ENCODE data around the gene KRTAP3-1. TPM values are rescaled to one million over a fixed set of nuclear protein-coding genes. Genes with fewer than 3 reads are reported as not detected.

Gene KRTAP3-1
- total RNA-seq, 1 experiment from 2014 or later, result 1.6 TPM

GRCh38 chr17:41009301-41009760 is 403 bp upstream of the KRTAP3-1 start:
- ChIA-PET CTCF (interaction anchor here (0.6 kb wide), 1 partner anchor 50 kb away, joined by 3 read pairs; no protein-coding TSS in a partner anchor), POLR2A (ENCODE audit: unreplicated experiment) (no interaction called here)
- Histone ChIP-seq H3K4me2 (ENCODE audit: low read length) (peak overlapping the region; percentile 31), H3K9ac (ENCODE audit: low read length) (no peak overlapping the region), H3K9me2 (replicated peaks; ENCODE audit: low read length) (no peaks in the 10 kb centered on the region), H4K20me1 (ENCODE audit: low read length) (no peaks in the 10 kb centered on the region), H3K4me1 (ENCODE audit: insufficient read depth, low read length) (peaks cover 45% of the 10 kb centered on the region), H3K27me3 (ENCODE audit: low read length) (no peaks in the 10 kb centered on the region), H3K36me3 (ENCODE audit: low read depth, low read length) (no peaks in the 10 kb centered on the region), H3K79me2 (ENCODE audit: low read length) (no peaks in the 10 kb centered on the region), H3K27ac (ENCODE audit: low read length) (peak overlapping the region; percentile 28), H3K4me3 (ENCODE audit: low read length) (no peak overlapping the region), H2AFZ (ENCODE audit: low read length) (no peak overlapping the region), H3F3A (ENCODE audit: low read length, unreplicated experiment) (peaks cover 5% of the 10 kb centered on the region), H3K9me3 (ENCODE audit: low read length) (no peaks in the 10 kb centered on the region)
- no TSS peak for BruUV-seq (replicated peaks)
- intact Hi-C loops (cut with micrococcal nuclease), result loop anchor here (10.0 kb wide), 2 partner anchors 55 to 95 kb away; partner anchors contain the start of genes KRTAP2-3 and KRTAP2-4
- TF ChIP-seq EZH2phosphoT487 (IDR thresholded peaks at IDR 0.05; ENCODE audit: borderline replicate concordance, low read length), result no peak
- TF ChIP-seq CTCF (conservative IDR thresholded peaks at IDR 0.05; ENCODE audit: low read depth, low read length), result no peak
- TF ChIP-seq EZH2 (IDR thresholded peaks at IDR 0.05; ENCODE audit: low read length, unreplicated experiment), result no peak
- ATAC-seq (peak; percentile 61), DNase-seq (peak; percentile 81)

- DNase-seq, result no peak
- H3K9me3 ChIP-seq (ENCODE audit: low read length), result no peaks in the 10 kb centered on the region
- CTCF ChIA-PET, result no interaction called here
- peaks cover 32% of the 10 kb centered on the region for H3K4me1 ChIP-seq (ENCODE audit: insufficient read depth, low read length)
- TF ChIP-seq CTCF (conservative IDR thresholded peaks at IDR 0.05; ENCODE audit: low read depth, low read length) (no peak), EZH2 (IDR thresholded peaks at IDR 0.05; ENCODE audit: low read length, unreplicated experiment) (no peak), EZH2phosphoT487 (IDR thresholded peaks at IDR 0.05; ENCODE audit: borderline replicate concordance, low read length) (no peak)
- H3F3A ChIP-seq (ENCODE audit: low read length, unreplicated experiment), result no peaks in the 10 kb centered on the region
- no peak overlapping the region for H3K4me3 ChIP-seq (ENCODE audit: low read length)
- H3K9me2 ChIP-seq (replicated peaks; ENCODE audit: low read length), result no peaks in the 10 kb centered on the region
- BruUV-seq (replicated peaks), result no TSS peak
- H3K79me2 ChIP-seq (ENCODE audit: low read length), result no peaks in the 10 kb centered on the region
- intact Hi-C loops (cut with micrococcal nuclease), result loop anchor here (10.0 kb wide), 2 partner anchors 60 to 90 kb away; partner anchors contain the start of genes KRTAP2-3 and KRTAP2-4
- no peak overlapping the region for H2AFZ ChIP-seq (ENCODE audit: low read length)
- H3K36me3 ChIP-seq (ENCODE audit: low read depth, low read length), result no peaks in the 10 kb centered on the region
- ATAC-seq, result no peak
- H3K27ac ChIP-seq (ENCODE audit: low read length), result no peak overlapping the region
- no peaks in the 10 kb centered on the region for H4K20me1 ChIP-seq (ENCODE audit: low read length)
- POLR2A ChIA-PET (ENCODE audit: unreplicated experiment), result no interaction called here
- H3K9ac ChIP-seq (ENCODE audit: low read length), result no peak overlapping the region
- no peak overlapping the region for H3K4me2 ChIP-seq (ENCODE audit: low read length)
- H3K27me3 ChIP-seq (ENCODE audit: low read length), result no peaks in the 10 kb centered on the region
These were observed 4.5 kb downstream of the KRTAP3-1 start for GRCh38 chr17:41004397-41004796.

- no peaks in the 10 kb centered on the region for H3K9me2 ChIP-seq (replicated peaks; ENCODE audit: low read length)
- H4K20me1 ChIP-seq (ENCODE audit: low read length), result no peaks in the 10 kb centered on the region
- H3K4me3 ChIP-seq (ENCODE audit: low read length), result no peak overlapping the region
- no peak overlapping the region for H3K27ac ChIP-seq (ENCODE audit: low read length)
- BruUV-seq (replicated peaks), result no TSS peak
- no peak for ATAC-seq
- no peaks in the 10 kb centered on the region for H3F3A ChIP-seq (ENCODE audit: low read length, unreplicated experiment)
- no peaks in the 10 kb centered on the region for H3K36me3 ChIP-seq (ENCODE audit: low read depth, low read length)
- DNase-seq, result no peak
- H3K9ac ChIP-seq (ENCODE audit: low read length), result no peak overlapping the region
- POLR2A ChIA-PET (ENCODE audit: unreplicated experiment), result no interaction called here
- H3K9me3 ChIP-seq (ENCODE audit: low read length), result no peaks in the 10 kb centered on the region
- no peak overlapping the region for H3K4me2 ChIP-seq (ENCODE audit: low read length)
- H3K4me1 ChIP-seq (ENCODE audit: insufficient read depth, low read length), result peaks cover 28% of the 10 kb centered on the region
- H2AFZ ChIP-seq (ENCODE audit: low read length), result no peak overlapping the region
- TF ChIP-seq EZH2phosphoT487 (IDR thresholded peaks at IDR 0.05; ENCODE audit: borderline replicate concordance, low read length), result no peak
- no peak for TF ChIP-seq EZH2 (IDR thresholded peaks at IDR 0.05; ENCODE audit: low read length, unreplicated experiment)
- TF ChIP-seq CTCF (conservative IDR thresholded peaks at IDR 0.05; ENCODE audit: low read depth, low read length), result no peak
- CTCF ChIA-PET, result no interaction called here
- no peaks in the 10 kb centered on the region for H3K27me3 ChIP-seq (ENCODE audit: low read length)
- H3K79me2 ChIP-seq (ENCODE audit: low read length), result no peaks in the 10 kb centered on the region
- intact Hi-C loops (cut with micrococcal nuclease), result loop anchor here (10.0 kb wide), 2 partner anchors 61 to 89 kb away; partner anchors contain the start of genes KRTAP2-3 and KRTAP2-4
These were observed 5.0 kb downstream of the KRTAP3-1 start for GRCh38 chr17:41003926-41004325.
